Spleen (tissue), 7 donors: ENCODE measurements around the gene VPS51.

Experiments
- CTCF ChIP-seq, 11 experiments: fragments of 200-600 bp in 7 of 11; fragments of 450-650 bp in 4 of 11; sonication (generic) in 4 of 11; IDR thresholded peaks in 8 of 11; conservative IDR thresholded peaks in 3 of 11; 1 replicate in 7 of 11; 2 replicates in 4 of 11; pipeline versions ENCODE4 v1.4.0 to v1.8.0; 2016 to 2021; ENCODE audit warnings: antibody characterized with exemption in 11 of 11, inconsistent platforms in 4 of 11, mild to moderate bottlenecking in 1 of 11
- POLR2A ChIP-seq, 3 donors: fragments of 450-650 bp; IDR thresholded peaks; one replicate each; pipeline ENCODE4 v1.5.1; 2017; ENCODE audit warnings: antibody characterized with exemption in 3 of 3, mild to moderate bottlenecking in 1 of 3
- donor health status: DM: no; HTN: no; CAD: no; lungs with moderate emphysema.
- donor health status: DM: no; HTN: no; CAD: no.
- donor health status: DM: no; HTN: no; CAD: no.

GRCh38 chr11:65115361-65116082 is 19.5 kb downstream of the VPS51 start:
- no peak for TF ChIP-seq CTCF (IDR thresholded peaks at IDR 0.05 in 8 of 11, conservative IDR thresholded peaks at IDR 0.05 in 3 of 11)
- TF ChIP-seq POLR2A (IDR thresholded peaks at IDR 0.05), result no peak
